ENCODE measurements around the gene SYNM. TPM values are rescaled to one million over a fixed set of nuclear protein-coding genes. Genes with fewer than 3 reads are reported as not detected.
A peak's percentile ranks its signal among the peaks of the same experiment; 100 is the strongest.

SYNM gene
- total RNA-seq, 1 donor from 2014 or later, result 37.7 TPM

GRCh38 chr15:99177679-99178078 is 72.8 kb downstream of the SYNM start:
- no peaks in the 10 kb centered on the region for H3K27me3 ChIP-seq
- H3K4me3 ChIP-seq, result no peak overlapping the region
- H3K36me3 ChIP-seq, result peaks cover 0 to 9% of the 10 kb centered on the region in 2 donors
- intact Hi-C loops (cut with DNase I), result no loop called here
- no peak for DNase-seq (ENCODE audit: low spot score in 2 of 2)
- peaks cover 0 to 40% of the 10 kb centered on the region in 2 donors for H3K4me1 ChIP-seq
- H3K27ac ChIP-seq, result no peak overlapping the region
- TF ChIP-seq CTCF (IDR thresholded peaks at IDR 0.05), result no peak
- no peaks in the 10 kb centered on the region for H3K9me3 ChIP-seq

- Histone ChIP-seq H3K36me3 (no peaks in the 10 kb centered on the region), H3K4me1 (peaks cover 0 to 34% of the 10 kb centered on the region in 2 donors), H3K27me3 (no peaks in the 10 kb centered on the region), H3K9me3 (no peaks in the 10 kb centered on the region), H3K27ac (peak overlapping the region; percentile 82 to 84), H3K4me3 (no peak overlapping the region)
- intact Hi-C loops (cut with DNase I), result loop anchor here (2.0 kb wide), 1 partner anchor 76 kb away; the partner anchor contains the start of gene SYNM
- DNase-seq (ENCODE audit: low spot score in 2 of 2), result no peak
- no peak for TF ChIP-seq CTCF (IDR thresholded peaks at IDR 0.05)
These were observed 75.4 kb downstream of the SYNM start for GRCh38 chr15:99180086-99180963.

- H3K27ac ChIP-seq, result peak overlapping the region; percentile 82 to 84
- intact Hi-C loops (cut with DNase I), result loop anchor here (2.0 kb wide), 1 partner anchor 76 kb away; the partner anchor contains the start of gene SYNM
- no peaks in the 10 kb centered on the region for H3K9me3 ChIP-seq
- TF ChIP-seq CTCF (IDR thresholded peaks at IDR 0.05), result no peak
- H3K27me3 ChIP-seq, result no peaks in the 10 kb centered on the region
- no peak overlapping the region for H3K4me3 ChIP-seq
- DNase-seq (ENCODE audit: low spot score in 2 of 2), result no peak
- no peaks in the 10 kb centered on the region for H3K36me3 ChIP-seq
- peaks cover 0 to 38% of the 10 kb centered on the region in 2 donors for H3K4me1 ChIP-seq
These were observed 76.1 kb downstream of the SYNM start for GRCh38 chr15:99180964-99181306.

DNA sequence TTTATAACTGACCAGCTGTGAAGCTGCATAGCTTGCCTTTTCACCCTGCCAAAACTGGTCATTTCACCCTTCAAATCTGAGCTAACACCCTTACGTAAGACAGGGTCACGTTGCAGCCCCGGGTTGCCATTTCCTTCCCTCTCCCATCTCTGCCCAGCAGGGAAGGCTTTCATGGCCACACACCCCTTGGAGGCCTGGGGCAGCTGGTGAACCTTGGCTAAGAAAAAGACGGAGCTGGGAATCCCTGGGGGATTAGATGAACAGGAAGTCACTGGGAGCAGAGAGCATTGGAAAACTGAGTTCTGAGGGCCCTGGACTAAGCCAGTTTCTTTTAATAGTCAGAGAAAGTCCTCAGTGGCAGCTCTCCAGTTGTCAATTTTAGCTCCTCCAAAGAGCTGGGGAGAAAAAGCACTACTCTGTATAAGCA is 76.7 kb downstream of the SYNM start:
- Histone ChIP-seq H3K4me3 (no peak overlapping the region), H3K27ac (peak overlapping the region; percentile 82 to 84), H3K9me3 (no peaks in the 10 kb centered on the region), H3K4me1 (peaks cover 0 to 43% of the 10 kb centered on the region in 2 donors), H3K36me3 (no peaks in the 10 kb centered on the region), H3K27me3 (no peaks in the 10 kb centered on the region)
- TF ChIP-seq CTCF (IDR thresholded peaks at IDR 0.05), result no peak
- DNase-seq (ENCODE audit: low spot score in 2 of 2), result peak in 1 of 2 donors; percentile 86
- intact Hi-C loops (cut with DNase I), result loop anchor here (2.0 kb wide), 1 partner anchor 77 kb away; the partner anchor contains the start of gene SYNM

GRCh38 chr15:99182791-99183190 is 77.9 kb downstream of the SYNM start:
- no peaks in the 10 kb centered on the region for H3K36me3 ChIP-seq
- no peak for DNase-seq (ENCODE audit: low spot score in 2 of 2)
- peaks cover 0 to 43% of the 10 kb centered on the region in 2 donors for H3K4me1 ChIP-seq
- no peaks in the 10 kb centered on the region for H3K9me3 ChIP-seq
- peak overlapping the region in 1 of 2 donors; percentile 84 for H3K27ac ChIP-seq
- no peak for TF ChIP-seq CTCF (IDR thresholded peaks at IDR 0.05)
- H3K4me3 ChIP-seq, result no peak overlapping the region
- intact Hi-C loops (cut with DNase I), result no loop called here
- H3K27me3 ChIP-seq, result no peaks in the 10 kb centered on the region

Other genes with a start within 250 kb of the SYNM start
- not detected for gene PGPEP1L, start 97.3 kb upstream of the SYNM start, total RNA-seq
- 37.3 TPM for gene TTC23, start 144.5 kb downstream of the SYNM start, total RNA-seq
- 24.2 TPM for gene LRRC28, start 146.4 kb downstream of the SYNM start, total RNA-seq